ENCODE results near the gene GJB1.
A peak's percentile ranks its signal among the peaks of the same experiment; 100 is the strongest.
"Not testable (repeated sequence)": the region's sequence is repeated elsewhere in the genome, so short reads cannot be mapped to it uniquely, and the experiment has no call there.

GJB1 gene

GRCh38 chrX:71222929-71223328 lies at the start of gene GJB1:
TSS of gene GJB1 (plus strand) at chrX:71223224. CDS start at chrX:71223708, 484 bp downstream.
- Histone ChIP-seq H3K27me3 (ENCODE audit: control insufficient read depth in 1 of 2, insufficient read depth in 2 of 2, low read length in 2 of 2) (no peaks in the 10 kb centered on the region), H3K4me3 (ENCODE audit: low read depth in 1 of 2, low read length in 2 of 2) (no peak within 1 kb of the TSS), H3K4me1 (ENCODE audit: control insufficient read depth in 1 of 2, insufficient read depth in 2 of 2, low read length in 2 of 2) (peaks cover 8 to 14% of the 10 kb centered on the region in 2 donors), H3K36me3 (ENCODE audit: control insufficient read depth in 1 of 2, insufficient read depth in 2 of 2, low read length in 2 of 2) (no peaks in the 10 kb centered on the region), H3K9ac (ENCODE audit: low read depth in 1 of 2, low read length in 2 of 2) (no peak within 1 kb of the TSS), H3K9me3 (ENCODE audit: control insufficient read depth in 1 of 2, low read length in 2 of 2) (no peaks in the 10 kb centered on the region), H3K27ac (ENCODE audit: low read depth, low read length) (no peak within 1 kb of the TSS)

DNA sequence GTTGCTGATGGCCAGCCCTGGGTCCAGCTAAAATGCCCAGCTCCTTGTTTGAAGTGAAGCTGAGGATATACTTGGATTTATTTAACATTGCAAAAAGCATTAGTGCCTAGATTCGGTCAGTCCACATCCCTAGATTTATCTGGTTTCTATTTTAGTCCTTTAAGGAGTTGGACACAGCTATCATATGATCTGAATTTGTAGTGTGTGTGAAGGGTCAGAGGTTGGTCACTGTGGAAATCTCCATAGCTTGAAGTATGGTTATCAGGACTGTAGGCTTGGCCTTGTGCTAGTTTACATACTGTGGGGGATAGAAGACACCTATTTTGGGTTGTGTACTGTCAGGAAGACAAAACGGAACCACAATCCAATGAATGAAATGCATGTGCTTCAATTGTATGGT lies 49.6 kb upstream of the GJB1 start:
- Histone ChIP-seq H3K9me3 (ENCODE audit: control insufficient read depth in 1 of 2, low read length in 2 of 2) (no peaks in the 10 kb centered on the region), H3K36me3 (ENCODE audit: control insufficient read depth in 1 of 2, insufficient read depth in 2 of 2, low read length in 2 of 2) (peaks cover 0 to 8% of the 10 kb centered on the region in 2 donors), H3K9ac (ENCODE audit: low read depth in 1 of 2, low read length in 2 of 2) (no peak overlapping the region), H3K4me1 (ENCODE audit: control insufficient read depth in 1 of 2, insufficient read depth in 2 of 2, low read length in 2 of 2) (no peaks in the 10 kb centered on the region), H3K27ac (ENCODE audit: low read depth, low read length) (no peak overlapping the region), H3K27me3 (ENCODE audit: control insufficient read depth in 1 of 2, insufficient read depth in 2 of 2, low read length in 2 of 2) (no peaks in the 10 kb centered on the region), H3K4me3 (ENCODE audit: low read depth in 1 of 2, low read length in 2 of 2) (no peak overlapping the region)

- Histone ChIP-seq H3K4me1 (ENCODE audit: control insufficient read depth in 1 of 2, insufficient read depth in 2 of 2, low read length in 2 of 2) (no peaks in the 10 kb centered on the region), H3K9me3 (ENCODE audit: control insufficient read depth in 1 of 2, low read length in 2 of 2) (no peaks in the 10 kb centered on the region), H3K36me3 (ENCODE audit: control insufficient read depth in 1 of 2, insufficient read depth in 2 of 2, low read length in 2 of 2) (peaks cover 0 to 8% of the 10 kb centered on the region in 2 donors), H3K27me3 (ENCODE audit: control insufficient read depth in 1 of 2, insufficient read depth in 2 of 2, low read length in 2 of 2) (no peaks in the 10 kb centered on the region), H3K27ac (ENCODE audit: low read depth, low read length) (no peak overlapping the region), H3K4me3 (ENCODE audit: low read depth in 1 of 2, low read length in 2 of 2) (no peak overlapping the region), H3K9ac (ENCODE audit: low read depth in 1 of 2, low read length in 2 of 2) (no peak overlapping the region)
These were observed 48.2 kb upstream of the GJB1 start for GRCh38 chrX:71174795-71175194.

- Histone ChIP-seq H3K36me3 (ENCODE audit: control insufficient read depth in 1 of 2, insufficient read depth in 2 of 2, low read length in 2 of 2) (peaks cover 0 to 8% of the 10 kb centered on the region in 2 donors), H3K9ac (ENCODE audit: low read depth in 1 of 2, low read length in 2 of 2) (no peak overlapping the region), H3K27ac (ENCODE audit: low read depth, low read length) (no peak overlapping the region), H3K4me1 (ENCODE audit: control insufficient read depth in 1 of 2, insufficient read depth in 2 of 2, low read length in 2 of 2) (no peaks in the 10 kb centered on the region), H3K4me3 (ENCODE audit: low read depth in 1 of 2, low read length in 2 of 2) (no peak overlapping the region), H3K9me3 (ENCODE audit: control insufficient read depth in 1 of 2, low read length in 2 of 2) (no peaks in the 10 kb centered on the region), H3K27me3 (ENCODE audit: control insufficient read depth in 1 of 2, insufficient read depth in 2 of 2, low read length in 2 of 2) (no peaks in the 10 kb centered on the region)
These were observed 47.5 kb upstream of the GJB1 start for GRCh38 chrX:71175531-71175930.

DNA sequence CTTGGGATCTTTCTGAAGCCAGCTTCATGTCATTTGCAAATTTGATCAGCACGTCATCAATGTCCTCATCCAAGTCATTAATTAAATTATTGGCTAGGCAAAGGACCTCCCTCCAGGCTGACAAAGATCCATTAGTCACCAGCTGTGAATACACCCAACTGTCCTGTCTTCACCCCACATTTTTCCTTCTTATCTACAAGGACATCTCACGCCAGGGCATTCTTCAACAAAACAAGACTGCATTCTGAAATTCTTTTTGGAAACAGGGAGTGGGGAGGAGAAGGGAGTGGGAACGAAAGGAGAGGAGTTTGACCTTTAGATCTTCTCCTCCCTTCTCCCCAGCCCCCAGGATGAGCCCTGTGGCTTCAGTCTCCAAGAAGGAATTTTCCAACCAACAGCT lies 45.7 kb upstream of the GJB1 start:
- Histone ChIP-seq H3K4me3 (ENCODE audit: low read depth in 1 of 2, low read length in 2 of 2) (no peak overlapping the region), H3K9me3 (ENCODE audit: control insufficient read depth in 1 of 2, low read length in 2 of 2) (no peaks in the 10 kb centered on the region), H3K9ac (ENCODE audit: low read depth in 1 of 2, low read length in 2 of 2) (no peak overlapping the region), H3K27me3 (ENCODE audit: control insufficient read depth in 1 of 2, insufficient read depth in 2 of 2, low read length in 2 of 2) (no peaks in the 10 kb centered on the region), H3K4me1 (ENCODE audit: control insufficient read depth in 1 of 2, insufficient read depth in 2 of 2, low read length in 2 of 2) (peaks cover 0 to 4% of the 10 kb centered on the region in 2 donors), H3K27ac (ENCODE audit: low read depth, low read length) (no peak overlapping the region), H3K36me3 (ENCODE audit: control insufficient read depth in 1 of 2, insufficient read depth in 2 of 2, low read length in 2 of 2) (peaks cover 0 to 8% of the 10 kb centered on the region in 2 donors)

GRCh38 chrX:71178908-71179307 lies 44.1 kb upstream of the GJB1 start:
- H3K27me3 ChIP-seq (ENCODE audit: control insufficient read depth in 1 of 2, insufficient read depth in 2 of 2, low read length in 2 of 2): no peaks in the 10 kb centered on the region
- no peaks in the 10 kb centered on the region for H3K9me3 ChIP-seq (ENCODE audit: control insufficient read depth in 1 of 2, low read length in 2 of 2)
- no peak overlapping the region for H3K4me3 ChIP-seq (ENCODE audit: low read depth in 1 of 2, low read length in 2 of 2)
- peaks cover 0 to 5% of the 10 kb centered on the region in 2 donors for H3K36me3 ChIP-seq (ENCODE audit: control insufficient read depth in 1 of 2, insufficient read depth in 2 of 2, low read length in 2 of 2)
- H3K4me1 ChIP-seq (ENCODE audit: control insufficient read depth in 1 of 2, insufficient read depth in 2 of 2, low read length in 2 of 2): peaks cover 4 to 11% of the 10 kb centered on the region in 2 donors
- H3K27ac ChIP-seq (ENCODE audit: low read depth, low read length): no peak overlapping the region
- H3K9ac ChIP-seq (ENCODE audit: low read depth in 1 of 2, low read length in 2 of 2): no peak overlapping the region

DNA sequence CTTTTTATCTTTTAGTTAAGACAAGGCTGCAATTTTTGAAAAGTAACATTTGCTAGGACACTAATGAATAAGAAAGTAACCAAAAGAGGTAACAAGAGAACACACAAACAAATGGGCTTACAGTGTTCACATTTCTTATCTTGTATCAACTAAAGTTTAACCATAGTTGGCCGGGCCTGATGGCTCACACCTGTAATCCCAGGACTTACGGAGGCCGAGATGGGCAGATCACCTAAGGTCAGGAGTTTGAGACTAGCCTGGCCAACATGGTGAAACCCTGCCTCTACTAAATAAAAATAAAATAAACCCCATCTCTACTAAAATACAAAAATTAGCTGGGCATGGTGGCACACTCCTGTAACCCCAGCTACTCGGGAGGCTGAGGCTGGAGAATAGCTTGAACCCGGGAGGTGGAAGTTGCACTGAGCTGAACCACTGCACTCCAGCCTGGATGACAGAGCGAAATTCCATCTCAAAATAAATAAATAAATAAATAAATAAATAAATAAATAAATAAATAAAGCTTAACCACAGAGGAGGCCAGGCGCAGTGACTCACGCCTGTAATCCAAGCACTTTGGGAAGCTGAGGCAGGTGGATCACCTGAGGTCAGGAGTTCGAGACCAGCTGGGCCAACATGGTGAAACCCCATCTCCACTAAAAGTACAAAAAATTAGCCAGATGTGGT lies 42.3 kb upstream of the GJB1 start:
- not testable (repeated sequence) for H3K27ac ChIP-seq (ENCODE audit: low read depth, low read length)

DNA sequence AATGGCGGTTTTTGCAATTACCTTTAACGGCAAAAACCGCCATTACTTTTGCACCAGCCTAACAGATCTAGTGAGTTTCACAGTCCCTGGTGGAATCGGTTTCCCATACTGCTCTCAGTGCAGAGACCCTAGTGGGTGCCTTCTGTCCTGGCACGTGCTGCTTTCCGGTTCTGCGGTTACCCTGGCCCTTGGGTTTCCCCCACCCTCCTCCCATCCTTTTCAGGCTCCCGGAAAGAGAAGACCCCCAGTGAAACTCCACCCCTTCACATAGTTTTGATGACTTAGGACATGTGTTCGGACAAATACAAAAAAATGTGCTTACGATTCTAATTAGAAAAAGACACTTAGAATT lies 41.5 kb upstream of the GJB1 start:
- no peaks in the 10 kb centered on the region for H3K27me3 ChIP-seq (ENCODE audit: control insufficient read depth in 1 of 2, insufficient read depth in 2 of 2, low read length in 2 of 2)
- H3K27ac ChIP-seq (ENCODE audit: low read depth, low read length): peak overlapping the region; percentile 73
- H3K9me3 ChIP-seq (ENCODE audit: control insufficient read depth in 1 of 2, low read length in 2 of 2): no peaks in the 10 kb centered on the region
- H3K4me1 ChIP-seq (ENCODE audit: control insufficient read depth in 1 of 2, insufficient read depth in 2 of 2, low read length in 2 of 2): peaks cover 4 to 11% of the 10 kb centered on the region in 2 donors
- H3K4me3 ChIP-seq (ENCODE audit: low read depth in 1 of 2, low read length in 2 of 2): peak overlapping the region; percentile 64 to 76
- H3K9ac ChIP-seq (ENCODE audit: low read depth in 1 of 2, low read length in 2 of 2): peak overlapping the region; percentile 57 to 81
- peaks cover 0 to 5% of the 10 kb centered on the region in 2 donors for H3K36me3 ChIP-seq (ENCODE audit: control insufficient read depth in 1 of 2, insufficient read depth in 2 of 2, low read length in 2 of 2)

More for the DNA sequence above, 42.3 kb upstream of the GJB1 start:
- not testable (repeated sequence) for H3K27me3 ChIP-seq (ENCODE audit: control insufficient read depth in 1 of 2, insufficient read depth in 2 of 2, low read length in 2 of 2); H3K9me3 ChIP-seq (ENCODE audit: control insufficient read depth in 1 of 2, low read length in 2 of 2); H3K9ac ChIP-seq (ENCODE audit: low read depth in 1 of 2, low read length in 2 of 2); H3K4me3 ChIP-seq (ENCODE audit: low read depth in 1 of 2, low read length in 2 of 2); H3K36me3 ChIP-seq (ENCODE audit: control insufficient read depth in 1 of 2, insufficient read depth in 2 of 2, low read length in 2 of 2)
- peaks cover 4 to 11% of the 10 kb centered on the region in 2 donors for H3K4me1 ChIP-seq (ENCODE audit: control insufficient read depth in 1 of 2, insufficient read depth in 2 of 2, low read length in 2 of 2)

GRCh38 chrX:71181910-71182799 lies 40.9 kb upstream of the GJB1 start:
- Histone ChIP-seq H3K4me3 (ENCODE audit: low read depth in 1 of 2, low read length in 2 of 2) (peak overlapping the region; percentile 64 to 76), H3K9me3 (ENCODE audit: control insufficient read depth in 1 of 2, low read length in 2 of 2) (no peaks in the 10 kb centered on the region), H3K27me3 (ENCODE audit: control insufficient read depth in 1 of 2, insufficient read depth in 2 of 2, low read length in 2 of 2) (no peaks in the 10 kb centered on the region), H3K27ac (ENCODE audit: low read depth, low read length) (peak overlapping the region; percentile 73), H3K4me1 (ENCODE audit: control insufficient read depth in 1 of 2, insufficient read depth in 2 of 2, low read length in 2 of 2) (peaks cover 4 to 11% of the 10 kb centered on the region in 2 donors), H3K36me3 (ENCODE audit: control insufficient read depth in 1 of 2, insufficient read depth in 2 of 2, low read length in 2 of 2) (peaks cover 0 to 5% of the 10 kb centered on the region in 2 donors), H3K9ac (ENCODE audit: low read depth in 1 of 2, low read length in 2 of 2) (peak overlapping the region; percentile 57 to 81)

DNA sequence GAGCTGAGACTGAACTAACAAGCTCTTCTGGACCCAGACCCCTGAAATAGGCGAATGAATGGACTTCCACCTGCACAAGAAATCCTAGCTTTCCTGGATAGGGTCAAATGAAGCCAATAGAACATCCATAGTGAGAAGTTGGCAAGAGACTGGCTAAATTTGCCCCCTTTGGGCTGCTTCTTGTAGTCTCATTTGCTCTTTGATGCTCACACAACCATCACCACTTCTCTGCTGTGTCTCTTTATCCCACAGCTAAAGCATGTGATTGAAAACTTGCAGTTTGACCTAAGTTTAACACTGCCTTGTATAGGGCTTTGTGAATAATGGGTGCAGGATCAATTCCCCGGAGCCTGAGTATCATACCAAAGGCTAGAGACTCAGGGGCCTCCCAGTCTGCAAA lies 40.2 kb upstream of the GJB1 start:
- Histone ChIP-seq H3K4me3 (ENCODE audit: low read depth in 1 of 2, low read length in 2 of 2) (peak overlapping the region in 1 of 2 donors; percentile 69), H3K36me3 (ENCODE audit: control insufficient read depth in 1 of 2, insufficient read depth in 2 of 2, low read length in 2 of 2) (peaks cover 0 to under 1% of the 10 kb centered on the region in 2 donors), H3K27ac (ENCODE audit: low read depth, low read length) (no peak overlapping the region), H3K27me3 (ENCODE audit: control insufficient read depth in 1 of 2, insufficient read depth in 2 of 2, low read length in 2 of 2) (no peaks in the 10 kb centered on the region), H3K9me3 (ENCODE audit: control insufficient read depth in 1 of 2, low read length in 2 of 2) (no peaks in the 10 kb centered on the region), H3K4me1 (ENCODE audit: control insufficient read depth in 1 of 2, insufficient read depth in 2 of 2, low read length in 2 of 2) (peaks cover 4 to 11% of the 10 kb centered on the region in 2 donors), H3K9ac (ENCODE audit: low read depth in 1 of 2, low read length in 2 of 2) (peak overlapping the region in 1 of 2 donors; percentile 80)

Measured in duodenal mucosa (tissue), 2 donors.